ENCODE results near the gene CFL1. TPM values are rescaled to one million over a fixed set of nuclear protein-coding genes. Genes with fewer than 3 reads are reported as not detected.
A peak's percentile ranks its signal among the peaks of the same experiment; 100 is the strongest.

The CFL1 gene
- total RNA-seq, 8 experiments from 2014 or later = 482 to 1,056 (median 733) TPM

GRCh38 chr11:65864706-65865471 is 6.9 kb upstream of the CFL1 start:
- in situ Hi-C loops (cut with MboI; ENCODE audit: low pct_unique_long_range_greater_than_20kb in 2 of 9, low sequenced_read_pairs in 9 of 9, unreplicated experiment in 9 of 9) = no loop called here
- Histone ChIP-seq H3K27ac (no peak overlapping the region), H3K4me1 (replicated peaks in 1 of 2) (peaks cover 6 to 8% of the 10 kb centered on the region in 2 donors), H3K4me3 (no peak overlapping the region)
- ATAC-seq (replicated peaks in 6 of 8) = no peak
- WGBS, 10 experiments = 73 to 100% (median 93%) methylated on average over 2 to 9 of the region's 18 CpGs; no CpG with 5 or more reads in 2 of the 10 experiments

DNA sequence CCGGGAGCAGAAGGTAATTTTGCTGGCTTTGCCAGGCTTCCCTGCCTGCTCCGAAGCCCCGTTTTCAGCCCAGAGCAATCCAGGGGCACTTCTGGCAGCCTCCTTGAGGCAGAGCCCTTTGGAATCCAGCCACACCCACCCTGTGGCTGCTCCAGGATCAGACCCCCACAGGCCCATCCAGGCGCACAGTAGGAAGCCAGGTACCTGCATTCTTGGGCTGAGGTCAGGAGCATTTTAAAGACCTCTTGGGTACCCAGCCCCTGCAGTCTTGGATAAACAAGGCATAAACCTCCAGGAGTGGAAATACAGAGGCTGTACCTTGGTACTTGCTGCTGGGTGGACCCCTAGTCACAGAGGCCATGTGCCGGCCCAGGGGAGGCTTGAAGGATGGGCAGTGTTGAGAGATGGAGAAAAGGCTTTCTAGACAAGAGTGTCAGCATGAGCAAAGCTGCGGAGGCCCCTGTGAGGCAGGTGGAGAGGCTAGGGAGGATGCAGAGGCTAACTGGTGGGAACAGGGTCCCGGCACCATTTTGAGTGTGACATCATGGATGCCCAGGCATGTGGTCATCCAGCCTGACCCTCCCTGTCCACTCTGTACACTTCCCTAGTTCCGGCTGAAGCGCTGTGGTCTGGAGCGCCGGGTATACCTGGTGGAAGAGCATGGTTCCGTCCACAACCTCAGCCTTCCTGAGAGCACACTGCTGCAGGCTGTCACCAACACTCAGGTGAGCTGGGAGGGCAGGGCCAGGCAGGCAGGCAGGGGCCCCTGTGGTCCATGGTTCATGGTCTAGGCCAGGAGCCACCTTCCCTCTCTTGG is 6.1 kb upstream of the CFL1 start:
- no peak for ATAC-seq (replicated peaks in 6 of 8)
- in situ Hi-C loops (cut with MboI; ENCODE audit: low pct_unique_long_range_greater_than_20kb in 2 of 9, low sequenced_read_pairs in 9 of 9, unreplicated experiment in 9 of 9) = no loop called here
- no peak overlapping the region for H3K27ac ChIP-seq
- 80 to 100% (median 87%) methylated on average over 1 to 8 of the region's 12 CpGs; no CpG with 5 or more reads in 7 of the 10 experiments for WGBS, 10 experiments
- peaks cover 6 to 8% of the 10 kb centered on the region in 2 donors for H3K4me1 ChIP-seq (replicated peaks in 1 of 2)
- no peak overlapping the region for H3K4me3 ChIP-seq

DNA sequence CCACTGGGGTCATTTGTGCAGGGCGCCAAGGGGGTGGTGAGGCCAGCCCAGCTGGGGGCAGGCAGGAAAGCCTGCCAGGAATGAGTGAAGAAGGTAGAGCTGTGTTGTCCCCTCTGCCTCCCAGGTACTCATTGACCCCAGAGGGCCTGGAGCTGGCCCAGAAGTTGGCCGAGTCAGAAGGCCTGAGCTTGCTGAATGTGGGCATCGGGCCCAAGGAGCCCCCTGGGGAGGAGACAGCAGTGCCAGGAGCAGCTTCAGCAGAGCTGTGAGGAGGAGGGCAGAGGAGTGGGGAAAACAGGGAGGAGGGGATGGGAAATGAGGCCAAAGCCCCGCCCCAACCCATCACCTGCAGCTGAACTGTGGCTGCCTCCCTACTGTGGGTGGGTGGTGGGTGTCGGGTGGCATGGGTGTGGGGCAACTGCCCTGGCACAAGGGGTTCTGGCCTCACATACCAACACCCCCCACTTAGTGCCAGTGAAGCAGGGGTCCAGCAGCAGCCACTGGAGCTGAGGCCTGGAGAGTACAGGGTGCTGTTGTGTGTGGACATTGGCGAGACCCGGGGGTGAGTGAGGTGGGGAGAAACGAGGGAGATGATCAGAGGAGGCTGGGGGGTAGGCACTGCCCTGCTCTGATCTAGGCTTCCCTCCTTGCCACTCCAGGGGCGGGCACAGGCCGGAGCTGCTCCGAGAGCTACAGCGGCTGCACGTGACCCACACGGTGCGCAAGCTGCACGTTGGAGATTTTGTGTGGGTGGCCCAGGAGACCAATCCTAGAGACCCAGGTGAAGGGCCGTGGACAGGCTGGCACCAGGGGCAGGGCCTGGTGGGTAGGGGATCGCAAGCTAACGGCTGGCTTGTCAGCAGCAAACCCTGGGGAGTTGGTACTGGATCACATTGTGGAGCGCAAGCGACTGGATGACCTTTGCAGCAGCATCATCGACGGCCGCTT is 5.2 kb upstream of the CFL1 start:
- H3K27ac ChIP-seq = no peak overlapping the region
- H3K4me3 ChIP-seq = no peak overlapping the region

GRCh38 chr11:65862191-65862735 is 4.3 kb upstream of the CFL1 start:
- Histone ChIP-seq H3K4me1 (replicated peaks in 1 of 2) (peaks cover 6 to 8% of the 10 kb centered on the region in 2 donors), H3K27ac (no peak overlapping the region), H3K4me3 (no peak overlapping the region)
- in situ Hi-C loops (cut with MboI; ENCODE audit: low pct_unique_long_range_greater_than_20kb in 2 of 9, low sequenced_read_pairs in 9 of 9, unreplicated experiment in 9 of 9) = no loop called here
- 100% methylated on average over 1 to 3 of the region's 5 CpGs; no CpG with 5 or more reads in 8 of the 10 experiments for WGBS, 10 experiments
- ATAC-seq (replicated peaks in 6 of 8) = no peak

More for the DNA sequence above, 5.2 kb upstream of the CFL1 start:
- H3K4me1 ChIP-seq (replicated peaks in 1 of 2) = peaks cover 6 to 8% of the 10 kb centered on the region in 2 donors
- ATAC-seq (replicated peaks in 6 of 8) = no peak
- 96 to 100% (median 100%) methylated on average over 1 to 4 of the region's 24 CpGs; no CpG with 5 or more reads in 6 of the 10 experiments for WGBS, 10 experiments
- in situ Hi-C loops (cut with MboI; ENCODE audit: low pct_unique_long_range_greater_than_20kb in 2 of 9, low sequenced_read_pairs in 9 of 9, unreplicated experiment in 9 of 9) = no loop called here

GRCh38 chr11:65861533-65862183 is 3.7 kb upstream of the CFL1 start:
- ATAC-seq (replicated peaks in 6 of 8) = no peak
- no peak overlapping the region for H3K27ac ChIP-seq
- 17 to 95% (median 79%) methylated on average over 1 to 12 of the region's 13 CpGs; no CpG with 5 or more reads in 4 of the 10 experiments for WGBS, 10 experiments
- H3K4me3 ChIP-seq = peak overlapping the region; percentile 76 to 94 (median 88)
- H3K4me1 ChIP-seq (replicated peaks in 1 of 2) = peaks cover 6% of the 10 kb centered on the region in 2 donors
- in situ Hi-C loops (cut with MboI; ENCODE audit: low pct_unique_long_range_greater_than_20kb in 2 of 9, low sequenced_read_pairs in 9 of 9, unreplicated experiment in 9 of 9) = no loop called here

GRCh38 chr11:65861165-65861505 is 3.2 kb upstream of the CFL1 start:
- Histone ChIP-seq H3K4me1 (replicated peaks in 1 of 2) (peaks cover 6 to 10% of the 10 kb centered on the region in 2 donors), H3K4me3 (peak overlapping the region; percentile 76 to 94 (median 88)), H3K27ac (peak overlapping the region; percentile 98)
- in situ Hi-C loops (cut with MboI; ENCODE audit: low pct_unique_long_range_greater_than_20kb in 2 of 9, low sequenced_read_pairs in 9 of 9, unreplicated experiment in 9 of 9) = no loop called here
- 0 to 4% (median 0%) methylated on average over 2 to 8 of the region's 14 CpGs; no CpG with 5 or more reads in 5 of the 10 experiments for WGBS, 10 experiments
- ATAC-seq (replicated peaks in 6 of 8) = no peak

GRCh38 chr11:65860278-65861164 is 2.5 kb upstream of the CFL1 start, which contains the start of gene MUS81:
Gene MUS81, plus strand, starts transcription at chr11:65860433. Its CDS starts 321 bp downstream, at chr11:65860754.
- WGBS, 10 experiments = 0 to 5% (median 0%) methylated on average over 5 to 30 of the region's 78 CpGs; no CpG with 5 or more reads in 2 of the 10 experiments
- peak; percentile 18 to 46 (median 30) for ATAC-seq (replicated peaks in 6 of 8)
- H3K27ac ChIP-seq = peak within 1 kb of the TSS; percentile 98
- peaks cover 6 to 12% of the 10 kb centered on the region in 2 donors for H3K4me1 ChIP-seq (replicated peaks in 1 of 2)
- peak within 1 kb of the TSS; percentile 76 to 94 (median 88) for H3K4me3 ChIP-seq
- in situ Hi-C loops (cut with MboI; ENCODE audit: low pct_unique_long_range_greater_than_20kb in 2 of 9, low sequenced_read_pairs in 9 of 9, unreplicated experiment in 9 of 9) = no loop called here

- Histone ChIP-seq H3K27ac (peak overlapping the region; percentile 98), H3K4me1 (replicated peaks in 1 of 2) (peaks cover 6 to 12% of the 10 kb centered on the region in 2 donors), H3K4me3 (peak overlapping the region; percentile 76 to 94 (median 88))
- WGBS, 10 experiments = 0 to 2% (median 0%) methylated on average over 1 to 13 of the region's 16 CpGs; no CpG with 5 or more reads in 4 of the 10 experiments
- in situ Hi-C loops (cut with MboI; ENCODE audit: low pct_unique_long_range_greater_than_20kb in 2 of 9, low sequenced_read_pairs in 9 of 9, unreplicated experiment in 9 of 9) = no loop called here
- peak in 6 of 8 experiments; percentile 0 to 1 (median 0) for ATAC-seq (replicated peaks in 6 of 8)
Measured at GRCh38 chr11:65859812-65860277, 1.9 kb upstream of the CFL1 start.

DNA sequence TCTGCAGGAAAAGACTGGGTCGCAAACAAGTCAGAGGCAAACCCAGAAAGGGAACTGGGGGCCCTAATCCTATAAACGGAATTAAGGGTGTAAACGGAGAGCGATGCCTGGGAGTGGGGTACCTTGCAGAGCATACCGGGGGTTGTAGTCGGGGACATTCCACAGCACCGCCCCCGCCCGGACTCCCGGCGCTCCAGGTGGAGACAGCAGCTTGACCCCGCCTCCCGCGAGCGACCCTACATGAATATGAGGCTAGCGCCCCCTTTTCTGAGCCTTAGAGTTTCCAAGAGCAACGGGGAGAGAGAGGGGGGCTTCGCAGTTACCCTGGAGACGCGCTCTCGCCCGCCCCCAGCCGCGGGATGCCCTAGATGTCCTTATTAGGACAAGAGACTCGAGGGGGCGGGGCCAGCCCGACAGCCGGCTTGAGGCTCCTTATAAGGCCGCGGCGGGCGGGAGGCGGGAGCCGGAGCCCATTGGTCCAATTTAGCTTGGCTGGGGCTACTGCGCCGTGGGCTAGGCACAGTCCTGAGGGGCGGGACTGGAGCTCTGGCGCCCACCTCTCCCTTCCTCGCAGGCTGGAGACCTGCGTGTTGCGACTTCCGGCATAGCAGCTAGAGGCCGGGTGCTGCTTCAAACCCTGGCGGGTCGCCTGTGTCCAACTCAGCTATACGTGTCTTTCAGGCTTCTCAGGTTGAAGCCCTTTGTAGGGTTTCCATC is 1.3 kb upstream of the CFL1 start:
- peak; percentile 34 to 75 (median 71) for ATAC-seq (replicated peaks in 6 of 8)
- Histone ChIP-seq H3K27ac (peak overlapping the region; percentile 98), H3K4me1 (replicated peaks in 1 of 2) (peaks cover 6 to 12% of the 10 kb centered on the region in 2 donors), H3K4me3 (peak overlapping the region; percentile 76 to 94 (median 88))
- WGBS, 10 experiments = 0% methylated on average over 1 to 13 of the region's 46 CpGs; no CpG with 5 or more reads in 3 of the 10 experiments
- in situ Hi-C loops (cut with MboI; ENCODE audit: low pct_unique_long_range_greater_than_20kb in 2 of 9, low sequenced_read_pairs in 9 of 9, unreplicated experiment in 9 of 9) = no loop called here

DNA sequence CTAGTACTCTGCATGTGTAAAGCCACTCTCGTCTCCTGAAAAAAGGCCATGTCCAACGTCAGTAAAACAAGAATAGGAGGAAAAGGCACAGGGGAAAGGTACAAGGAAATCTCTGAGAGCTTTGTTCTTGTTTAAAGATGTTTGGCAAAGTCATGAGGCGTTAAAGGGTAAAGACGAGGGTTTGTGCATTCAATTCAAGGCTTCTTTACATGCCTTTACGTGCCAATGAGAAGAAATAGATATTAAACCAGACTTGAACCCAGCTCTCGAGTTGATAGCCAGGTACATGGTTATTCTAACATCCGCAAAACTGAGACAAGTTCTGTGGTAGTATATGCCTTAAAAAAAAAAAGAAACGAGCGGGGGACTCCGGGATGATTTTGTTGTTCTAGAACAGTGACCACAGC is 704 bp upstream of the CFL1 start:
- WGBS, 10 experiments = 0 to 13% (median 0%) methylated on average over 2 to 10 of the region's 10 CpGs
- Histone ChIP-seq H3K4me1 (replicated peaks in 1 of 2) (peaks cover 6 to 12% of the 10 kb centered on the region in 2 donors), H3K4me3 (peak overlapping the region; percentile 76 to 94 (median 88)), H3K27ac (peak overlapping the region; percentile 98)
- in situ Hi-C loops (cut with MboI; ENCODE audit: low pct_unique_long_range_greater_than_20kb in 2 of 9, low sequenced_read_pairs in 9 of 9, unreplicated experiment in 9 of 9) = no loop called here
- no peak for ATAC-seq (replicated peaks in 6 of 8)

Data from motor neuron (in vitro differentiated cells).